NCI-H2029 (cell line): Measurements from ENCODE around the gene AMOT.

Experiments
- DNase-seq: peaks from one replicate; lab custom pipeline; 2025; lab: John Stamatoyannopoulos, UW

Gene AMOT

GRCh38 chrX:112802541-112802940 lies 38.1 kb downstream of the AMOT start:
- no peak for DNase-seq

DNA sequence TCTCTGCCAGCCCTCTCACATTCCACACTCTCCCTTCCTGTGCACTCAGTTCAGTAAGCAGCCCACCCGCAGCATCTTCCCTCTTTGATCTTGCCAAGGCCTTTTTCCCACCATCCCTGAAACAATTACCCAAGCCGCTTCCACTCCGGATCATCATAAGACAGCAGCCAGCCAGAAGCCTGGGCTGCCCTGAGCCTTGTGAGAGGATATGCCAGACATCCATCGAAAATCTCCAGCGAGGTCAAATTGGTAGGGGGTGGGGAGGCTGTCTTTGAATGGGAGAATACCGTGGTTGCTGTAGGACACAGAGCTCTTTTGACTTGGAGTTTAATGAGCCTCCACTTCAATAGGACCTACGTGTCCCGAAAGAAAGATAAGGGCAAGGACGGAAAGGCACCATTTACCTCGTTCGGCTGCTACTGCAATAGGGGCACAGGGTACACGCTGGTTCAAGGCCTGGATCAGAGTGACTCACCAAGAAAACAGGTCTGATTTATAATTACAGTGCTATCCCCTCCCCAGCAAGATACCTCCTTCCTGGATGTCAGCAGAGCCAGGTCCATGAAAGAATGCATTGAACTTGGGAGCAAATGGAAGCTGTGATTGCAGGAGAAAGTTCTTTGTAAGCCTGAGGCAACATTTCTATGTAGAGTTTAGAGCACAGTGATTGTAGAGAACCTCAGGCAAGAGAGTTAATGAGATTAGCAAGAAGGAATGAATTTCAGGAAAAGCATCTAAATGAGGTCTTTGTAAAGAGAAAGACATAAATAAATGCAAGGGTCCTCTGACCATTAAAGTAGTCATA lies 39.5 kb downstream of the AMOT start:
- DNase-seq: no peak

DNA sequence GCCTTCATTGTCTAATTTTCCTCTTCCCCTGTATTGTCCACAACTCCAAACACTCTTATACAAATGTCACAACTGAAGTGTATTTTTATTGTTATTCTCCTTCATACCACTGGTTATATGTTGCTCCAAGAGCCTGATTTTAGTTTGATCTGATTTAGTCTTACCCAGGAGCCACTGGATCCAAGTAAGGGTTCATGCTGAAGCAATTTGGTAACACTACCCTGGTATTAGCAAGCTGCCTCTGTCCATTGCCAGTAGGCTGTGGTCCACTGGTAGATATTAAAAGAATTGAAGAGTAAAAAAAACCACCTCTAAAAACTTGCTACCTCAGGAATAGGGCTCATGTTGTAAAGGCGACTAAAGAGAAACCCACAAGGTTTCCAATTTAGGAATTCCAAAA lies 41.2 kb downstream of the AMOT start:
- no peak for DNase-seq

- no peak for DNase-seq
Observed at GRCh38 chrX:112798736-112799135, 41.9 kb downstream of the AMOT start.

DNA sequence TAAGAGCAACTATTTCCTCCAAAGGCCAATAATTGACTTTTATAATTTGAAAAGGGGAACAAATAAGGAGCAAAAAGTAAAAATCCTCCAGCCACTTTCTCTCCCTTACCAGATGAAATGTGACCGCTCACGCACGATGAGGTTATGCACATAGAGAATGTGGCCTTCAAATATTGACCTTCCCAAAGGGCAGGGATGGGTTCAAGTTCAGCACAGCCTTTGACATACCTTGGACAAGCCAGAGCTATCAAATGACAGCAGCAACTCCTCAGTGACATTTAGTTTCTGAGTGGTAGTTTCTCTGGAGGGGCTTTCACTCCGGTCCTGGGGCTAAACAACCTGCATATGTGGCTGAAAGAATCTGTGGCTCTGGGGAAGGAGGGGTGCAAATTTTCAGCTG lies 50.7 kb downstream of the AMOT start:
- DNase-seq: no peak

DNA sequence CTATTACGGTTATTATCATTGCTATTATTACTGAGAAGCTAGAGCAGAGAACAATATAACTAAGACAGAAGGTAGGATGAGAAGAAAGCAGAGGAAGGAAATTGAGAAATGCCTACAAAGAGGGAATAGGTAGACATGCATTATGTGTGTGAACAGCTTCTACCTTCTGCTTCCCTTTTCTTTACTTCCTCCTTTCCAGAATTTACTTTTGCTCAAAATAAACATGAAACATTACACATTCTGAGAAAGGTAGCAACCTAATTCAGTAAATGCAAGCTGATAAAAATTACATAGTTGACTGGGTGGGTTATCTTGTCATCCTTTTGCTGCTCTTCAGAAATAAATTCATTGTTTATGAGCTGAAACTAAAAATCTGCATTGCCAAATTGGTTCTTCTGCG lies 54.6 kb downstream of the AMOT start:
- no peak for DNase-seq

GRCh38 chrX:112785344-112785743 lies 55.3 kb downstream of the AMOT start:
- no peak for DNase-seq

DNA sequence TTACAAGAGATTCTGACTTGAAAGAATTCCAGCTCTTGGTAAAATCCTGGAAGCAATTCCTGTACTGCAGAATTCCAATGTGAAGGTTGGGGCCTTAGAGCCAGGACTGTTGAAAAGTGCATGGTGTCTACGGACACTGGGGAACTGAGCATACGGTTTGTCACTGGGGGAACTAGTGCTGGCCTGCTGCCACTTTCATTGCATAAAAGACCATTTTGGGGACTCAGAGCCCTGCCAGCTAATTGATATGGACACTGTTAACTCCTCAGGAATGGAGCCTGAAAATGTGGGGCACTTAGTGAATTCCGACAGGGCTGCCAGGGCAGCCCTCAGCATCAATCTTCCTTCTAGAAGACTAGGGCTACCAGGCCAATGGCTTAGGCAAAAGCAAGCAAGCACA lies 55.9 kb downstream of the AMOT start:
- DNase-seq: no peak

DNA sequence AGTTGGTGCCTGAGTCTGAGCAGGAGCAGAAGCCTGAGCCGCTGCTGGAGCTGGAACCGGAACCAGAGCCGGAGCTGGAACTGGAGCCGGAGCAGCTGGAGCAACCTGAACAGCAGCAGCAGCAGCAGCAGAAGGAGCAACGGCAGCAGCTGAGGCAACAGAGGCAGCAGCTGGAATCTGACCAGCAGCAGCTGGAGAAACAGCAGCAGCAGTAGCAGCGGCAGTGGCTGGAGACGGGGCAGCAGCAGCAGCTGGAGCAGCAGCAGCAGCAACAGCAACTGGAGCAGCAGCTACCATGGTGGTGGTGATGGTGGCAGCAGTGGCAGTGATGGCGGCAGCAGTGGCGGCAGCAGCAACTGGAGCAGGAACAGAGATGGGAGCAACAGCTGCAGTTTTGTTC lies 61.5 kb downstream of the AMOT start:
- no peak for DNase-seq

DNA sequence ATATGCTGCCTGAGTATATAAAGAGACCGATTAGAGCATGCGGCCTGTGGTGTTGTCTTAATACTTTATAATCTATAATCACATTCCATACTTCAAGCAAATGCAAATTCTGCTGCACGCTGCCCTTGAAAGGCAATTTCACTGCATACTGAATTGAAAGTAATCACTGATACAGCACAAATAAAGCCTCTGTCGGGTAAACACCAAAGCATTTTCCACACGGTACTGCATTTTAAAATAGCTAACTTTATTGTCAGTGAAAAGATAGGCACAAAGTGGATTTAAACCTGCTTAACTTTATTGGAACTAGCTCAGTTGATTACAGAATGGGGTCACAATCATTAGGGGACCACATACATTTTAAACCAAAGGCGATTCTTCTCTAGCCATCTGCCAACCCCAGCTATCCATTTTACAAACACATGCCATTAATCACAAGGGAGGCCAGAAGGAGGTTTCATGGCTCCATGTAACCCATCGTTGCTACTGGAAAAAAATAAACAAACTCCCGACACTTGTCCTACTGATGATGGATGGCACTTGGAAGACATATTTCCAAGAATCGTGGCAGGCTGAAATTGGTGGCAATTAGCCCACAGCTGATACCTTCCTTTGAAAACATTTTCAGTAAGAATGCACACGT lies 65.9 kb downstream of the AMOT start:
- no peak for DNase-seq

GRCh38 chrX:112774142-112774541 lies 66.5 kb downstream of the AMOT start:
- no peak for DNase-seq

- no peak for DNase-seq
Observed at GRCh38 chrX:112769034-112769433, 71.6 kb downstream of the AMOT start.

GRCh38 chrX:112768563-112768962 lies 72.1 kb downstream of the AMOT start:
- DNase-seq: no peak

DNA sequence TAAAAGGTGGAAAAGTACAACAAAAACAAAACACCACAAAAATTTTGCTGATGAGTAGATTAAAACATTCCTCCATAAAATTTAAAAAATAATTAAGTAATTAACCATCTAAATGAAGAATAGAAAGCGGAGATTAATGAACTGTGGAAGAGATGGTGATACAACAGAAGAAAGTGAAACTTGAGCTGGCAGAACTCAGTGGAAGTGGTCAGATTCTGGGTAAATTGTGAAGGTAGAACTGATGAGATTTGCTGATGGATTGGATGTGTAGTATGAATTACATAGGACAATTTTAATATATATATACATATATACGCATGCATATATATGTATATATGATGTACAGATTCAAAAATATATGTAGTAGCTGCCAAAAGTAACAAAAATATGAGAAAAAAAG lies 73.9 kb downstream of the AMOT start:
- no peak for DNase-seq

- DNase-seq: no peak
Observed at GRCh38 chrX:112761242-112762207, 79.1 kb downstream of the AMOT start.

DNA sequence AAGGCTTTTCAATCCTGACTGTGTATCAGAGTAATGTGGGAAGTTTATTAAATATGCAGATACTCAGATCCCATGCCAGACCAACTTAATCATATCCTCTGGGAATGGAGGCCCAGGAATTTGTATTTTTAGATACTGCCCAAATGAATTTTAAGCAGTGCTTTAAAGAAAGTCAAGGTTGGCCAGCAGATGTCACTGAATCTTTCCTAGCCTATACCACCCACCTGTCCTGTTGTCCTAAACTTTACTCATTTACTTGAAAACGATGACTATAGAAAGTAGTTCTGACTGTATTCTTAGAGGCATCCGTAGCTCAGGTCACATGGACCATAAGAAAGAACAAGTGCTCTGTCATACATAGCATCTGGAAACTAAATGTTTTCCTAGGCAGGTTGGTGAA lies 79.9 kb downstream of the AMOT start:
- DNase-seq: no peak

GRCh38 chrX:112759966-112760365 lies 80.7 kb downstream of the AMOT start:
- DNase-seq: no peak

- DNase-seq: no peak
Observed at GRCh38 chrX:112759512-112759911, 81.1 kb downstream of the AMOT start.

- no peak for DNase-seq
Observed at GRCh38 chrX:112757946-112758345, 82.7 kb downstream of the AMOT start.

DNA sequence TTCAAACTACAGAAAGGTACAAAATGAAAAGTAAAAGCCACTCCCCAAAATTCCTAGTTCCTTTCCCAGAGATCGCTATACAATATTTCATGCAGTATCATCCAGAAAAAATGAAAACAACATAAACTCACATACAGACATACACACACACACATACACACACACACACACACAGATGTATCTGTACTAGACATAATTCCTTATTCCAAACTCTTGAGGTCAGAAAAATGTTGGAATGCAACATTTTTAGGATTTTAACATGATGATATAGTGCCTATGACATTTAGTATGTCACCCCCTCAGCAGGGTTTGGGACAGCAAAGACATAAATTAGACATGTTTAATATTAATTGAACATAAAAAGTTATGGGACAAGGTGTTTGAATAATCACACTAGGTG lies 87.5 kb downstream of the AMOT start:
- no peak for DNase-seq

- no peak for DNase-seq
Observed at GRCh38 chrX:112751076-112751475, 89.6 kb downstream of the AMOT start.

DNA sequence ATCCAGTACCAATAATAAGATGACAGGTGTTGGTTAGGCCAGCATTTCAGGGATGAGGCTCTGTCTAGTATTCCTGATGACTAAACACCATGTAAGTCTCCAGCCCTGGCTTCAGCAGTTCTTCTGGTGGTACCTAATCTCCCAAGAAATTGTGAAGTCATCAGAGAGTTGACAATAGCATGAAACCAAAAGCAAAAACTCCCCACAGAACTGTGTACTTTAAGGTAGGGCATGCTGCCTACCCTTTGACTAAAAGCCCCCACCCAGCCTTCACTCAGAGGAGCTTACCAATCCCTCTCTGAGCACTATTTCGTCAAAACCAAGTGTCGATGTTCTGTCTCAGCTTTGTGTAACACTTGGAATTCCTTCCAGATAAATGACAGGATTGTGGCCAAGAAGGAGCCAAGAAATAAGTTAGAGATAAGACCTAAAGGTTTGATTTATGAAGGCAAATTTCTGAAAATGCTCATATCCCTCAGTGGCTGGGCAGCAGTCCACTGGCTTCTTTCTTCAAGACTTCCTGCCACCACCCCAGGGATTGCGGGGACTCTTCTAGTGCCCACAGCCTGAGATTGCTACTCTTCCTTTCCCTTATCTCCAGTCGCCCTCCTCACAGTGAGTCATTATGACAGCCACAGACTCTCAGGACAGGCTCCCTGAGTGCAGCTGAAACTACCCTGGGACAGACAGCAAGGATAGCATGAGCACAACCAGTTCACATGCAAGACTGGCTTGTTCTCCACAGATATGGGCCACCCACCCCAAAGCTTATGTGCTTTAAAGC lies 93.6 kb downstream of the AMOT start:
- DNase-seq: no peak
